ENCODE results near the gene LY6G6F. TPM values are rescaled to one million over a fixed set of nuclear protein-coding genes. Genes with fewer than 3 reads are reported as not detected.

The LY6G6F gene
- total and polyA plus RNA-seq, 2 of the 13 experiments (the other 11 are each of a cell fraction or from before 2014, with no cell fraction given), result not detected

DNA sequence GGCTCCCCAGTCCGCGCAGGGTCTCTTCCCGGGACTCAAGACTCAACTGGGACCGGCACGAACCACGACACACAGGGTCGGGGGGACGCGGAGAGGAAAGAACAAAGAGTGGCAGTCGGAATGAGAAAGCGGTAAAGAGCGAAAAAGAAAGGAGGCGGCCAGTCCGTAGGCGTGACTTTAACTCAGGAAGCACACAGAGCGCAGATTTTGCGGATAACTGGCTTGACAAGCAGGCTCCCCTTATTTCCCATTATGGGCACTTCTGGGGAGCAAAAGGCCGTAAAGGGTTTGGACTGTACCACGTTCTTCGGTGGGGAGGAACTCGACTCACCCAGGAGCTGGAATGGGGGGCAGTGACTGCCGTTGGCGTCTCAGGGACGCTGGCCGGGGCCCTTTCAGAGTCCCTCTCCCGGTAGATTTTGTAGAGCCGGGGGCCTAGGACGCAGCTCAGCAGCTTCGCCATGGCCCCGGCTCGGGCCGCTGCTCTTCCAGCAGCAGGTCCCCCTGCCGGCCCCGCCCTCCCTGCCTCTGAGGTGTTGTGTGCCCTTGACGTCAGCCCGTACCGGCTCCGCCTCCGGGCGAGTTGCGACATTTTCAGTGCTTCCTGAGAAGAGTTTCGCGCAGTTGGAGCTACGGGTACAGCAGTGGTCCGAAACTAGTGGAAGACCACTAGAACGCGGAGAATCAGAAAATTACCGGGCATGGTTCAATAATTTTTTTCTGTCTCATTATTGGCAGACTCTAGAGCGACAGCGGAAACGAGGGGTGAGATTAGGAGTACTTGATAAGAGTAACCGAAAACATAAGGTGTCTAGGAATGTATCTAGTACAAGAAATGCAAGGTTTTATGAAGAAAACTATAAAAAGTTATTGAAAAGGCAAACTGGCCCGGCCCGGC is 3.6 kb upstream of the LY6G6F start, which contains the start of gene ABHD16A (continued):
- TF ChIP-seq, protein P1, sequence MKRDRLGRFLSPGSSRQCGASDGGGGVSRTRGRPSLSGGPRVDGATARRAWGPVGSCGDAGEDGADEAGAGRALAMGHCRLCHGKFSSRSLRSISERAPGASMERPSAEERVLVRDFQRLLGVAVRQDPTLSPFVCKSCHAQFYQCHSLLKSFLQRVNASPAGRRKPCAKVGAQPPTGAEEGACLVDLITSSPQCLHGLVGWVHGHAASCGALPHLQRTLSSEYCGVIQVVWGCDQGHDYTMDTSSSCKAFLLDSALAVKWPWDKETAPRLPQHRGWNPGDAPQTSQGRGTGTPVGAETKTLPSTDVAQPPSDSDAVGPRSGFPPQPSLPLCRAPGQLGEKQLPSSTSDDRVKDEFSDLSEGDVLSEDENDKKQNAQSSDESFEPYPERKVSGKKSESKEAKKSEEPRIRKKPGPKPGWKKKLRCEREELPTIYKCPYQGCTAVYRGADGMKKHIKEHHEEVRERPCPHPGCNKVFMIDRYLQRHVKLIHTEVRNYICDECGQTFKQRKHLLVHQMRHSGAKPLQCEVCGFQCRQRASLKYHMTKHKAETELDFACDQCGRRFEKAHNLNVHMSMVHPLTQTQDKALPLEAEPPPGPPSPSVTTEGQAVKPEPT (CRISPR knock-in tag; IDR thresholded peaks at IDR 0.05; ENCODE audit: low read depth), result no peak
- TF ChIP-seq ZNF235 (CRISPR knock-in tag; IDR thresholded peaks at IDR 0.05; ENCODE audit: borderline replicate concordance) (peak; percentile 58; the same call in 1 of the 2 replicates), HMGXB3 (CRISPR knock-in tag; IDR thresholded peaks at IDR 0.05; ENCODE audit: borderline replicate concordance) (peak; percentile 77; the same call in 1 of the 2 replicates), ATF7 (IDR thresholded peaks at IDR 0.05) (no peak), ATF7 (CRISPR knock-in tag; IDR thresholded peaks at IDR 0.05) (peak; percentile 76; the same call in 1 of the 2 replicates), CREBL2 (CRISPR knock-in tag; IDR thresholded peaks at IDR 0.05; ENCODE audit: borderline replicate concordance) (no peak), SIN3B (IDR thresholded peaks at IDR 0.05; ENCODE audit: low read length) (no peak), ZNF788 (CRISPR knock-in tag; IDR thresholded peaks at IDR 0.05; ENCODE audit: borderline replicate concordance) (peak; percentile 79; the same call in 1 of the 2 replicates), U2AF2 (IDR thresholded peaks at IDR 0.05; ENCODE audit: low read depth, low read length) (no peak), ZNF724P (CRISPR knock-in tag; IDR thresholded peaks at IDR 0.05; ENCODE audit: borderline replicate concordance) (no peak), ZNF816 (CRISPR knock-in tag; IDR thresholded peaks at IDR 0.05; ENCODE audit: borderline replicate concordance) (peak; percentile 76), SETDB1 (CRISPR knock-in tag; IDR thresholded peaks at IDR 0.05; ENCODE audit: borderline replicate concordance) (no peak), ZNF274 (CRISPR knock-in tag; IDR thresholded peaks at IDR 0.05) (no peak; the same call in 1 of the 2 replicates), ZBTB38 (CRISPR knock-in tag; IDR thresholded peaks at IDR 0.05) (peak; percentile 20; the same call in 1 of the 2 replicates), GTF2F1 (IDR thresholded peaks at IDR 0.05; ENCODE audit: low read length) (no peak), SALL1 (CRISPR knock-in tag; IDR thresholded peaks at IDR 0.05) (peak; percentile 81), PAX8 (CRISPR knock-in tag; IDR thresholded peaks at IDR 0.05; ENCODE audit: borderline replicate concordance) (no peak), FIP1L1 (IDR thresholded peaks at IDR 0.05; ENCODE audit: borderline replicate concordance, insufficient read depth, low read depth, low read length) (no peak), TGIF2 (CRISPR knock-in tag; IDR thresholded peaks at IDR 0.05) (no peak; the same call in none of the 2 replicates), ATRX (CRISPR knock-in tag; IDR thresholded peaks at IDR 0.05; ENCODE audit: borderline replicate concordance) (no peak)
- TF ChIP-seq, protein P2, sequence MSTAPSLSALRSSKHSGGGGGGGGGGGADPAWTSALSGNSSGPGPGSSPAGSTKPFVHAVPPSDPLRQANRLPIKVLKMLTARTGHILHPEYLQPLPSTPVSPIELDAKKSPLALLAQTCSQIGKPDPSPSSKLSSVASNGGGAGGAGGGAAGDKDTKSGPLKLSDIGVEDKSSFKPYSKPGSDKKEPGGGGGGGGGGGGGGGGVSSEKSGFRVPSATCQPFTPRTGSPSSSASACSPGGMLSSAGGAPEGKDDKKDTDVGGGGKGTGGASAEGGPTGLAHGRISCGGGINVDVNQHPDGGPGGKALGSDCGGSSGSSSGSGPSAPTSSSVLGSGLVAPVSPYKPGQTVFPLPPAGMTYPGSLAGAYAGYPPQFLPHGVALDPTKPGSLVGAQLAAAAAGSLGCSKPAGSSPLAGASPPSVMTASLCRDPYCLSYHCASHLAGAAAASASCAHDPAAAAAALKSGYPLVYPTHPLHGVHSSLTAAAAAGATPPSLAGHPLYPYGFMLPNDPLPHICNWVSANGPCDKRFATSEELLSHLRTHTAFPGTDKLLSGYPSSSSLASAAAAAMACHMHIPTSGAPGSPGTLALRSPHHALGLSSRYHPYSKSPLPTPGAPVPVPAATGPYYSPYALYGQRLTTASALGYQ (CRISPR knock-in tag; IDR thresholded peaks at IDR 0.05), result peak; percentile 52; the same call in 1 of the 2 replicates
